Panc1 (cell line): ENCODE measurements around the gene C1RL. TPM values are rescaled to one million over a fixed set of nuclear protein-coding genes. Genes with fewer than 3 reads are reported as not detected.

ENCODE experiments used
- ATAC-seq: fragments of 200-7000 bp; cut with Tn5 transposase; 2 replicates; pipeline ENCODE4 v1.9.1; 2020; ENCODE audit warnings: mild to moderate bottlenecking, moderate library complexity
- BruUV-seq: library from RNA; stranded (reverse); fragments of 400-500 nt; replicated peaks from 2 replicates; lab custom pipeline; 2021; lab: Mats Ljungman, UMichigan
- CTCF ChIA-PET: fragments of 300-600 bp; sonication (Branson Sonifier 250); formaldehyde crosslinking; loops from one replicate; lab custom pipeline; 2022; ENCODE audit warnings: antibody characterized with exemption; lab: Charles Lee
- POLR2A ChIA-PET: fragments of 300-600 bp; sonication (Branson Sonifier 250); formaldehyde crosslinking; loops from one replicate; lab custom pipeline; 2022; ENCODE audit warnings: antibody characterized with exemption; lab: Charles Lee
- DNase-seq: peaks from one replicate; pipeline ENCODE4 v3.0.0-alpha.2; 2010; ENCODE audit warnings: low read depth, low spot score
- H3K27ac ChIP-seq: 2 replicates; pipeline ENCODE4 v1.5.1; 2011; ENCODE audit warnings: mild to moderate bottlenecking, low read length, inconsistent platforms
- H3K27me3 ChIP-seq: fragments of 200-500 bp; sonication (Bioruptor generic); 2 replicates; pipeline ENCODE4 v1.6.0; 2014; ENCODE audit warnings: low read length, inconsistent platforms; ENCODE audit not compliant: control insufficient read depth, insufficient read depth
- H3K36me3 ChIP-seq: fragments of 200-500 bp; sonication (Bioruptor generic); 2 replicates; pipeline ENCODE4 v1.5.1; 2014; ENCODE audit warnings: inconsistent platforms, mild to moderate bottlenecking, low read length, moderate library complexity; ENCODE audit not compliant: control insufficient read depth, insufficient read depth
- H3K4me1 ChIP-seq: 2 replicates; pipeline ENCODE4 v1.5.1; 2011; ENCODE audit warnings: inconsistent platforms, mild to moderate bottlenecking, low read length, moderate library complexity; ENCODE audit not compliant: control insufficient read depth, insufficient read depth
- H3K4me3 ChIP-seq, 2 experiments: 2 replicates each; pipeline ENCODE4 v1.5.1; 2011 to 2012; ENCODE audit warnings: low read depth in 2 of 2, low read length in 2 of 2, mild to moderate bottlenecking in 2 of 2, inconsistent platforms in 1 of 2, moderate library complexity in 1 of 2
- H3K9me3 ChIP-seq: fragments of 200-500 bp; sonication (Bioruptor generic); 2 replicates; pipeline ENCODE4 v1.5.1; 2014; ENCODE audit warnings: low read depth, mild to moderate bottlenecking, inconsistent platforms, low read length, moderate library complexity; ENCODE audit not compliant: control insufficient read depth, insufficient read depth
- POLR2AphosphoS5 ChIP-seq: IDR thresholded peaks from 2 replicates; pipeline ENCODE4 v1.6.1; 2012; ENCODE audit warnings: mild to moderate bottlenecking, low read depth, low read length, moderate library complexity
- SIN3A ChIP-seq: IDR thresholded peaks from 2 replicates; pipeline ENCODE4 v1.6.1; 2012; ENCODE audit warnings: low read depth, mild to moderate bottlenecking, low read length, moderate library complexity, borderline replicate concordance; ENCODE audit not compliant: insufficient read depth
- TCF7L2 ChIP-seq: IDR thresholded peaks from 2 replicates; pipeline ENCODE4 v1.6.1; 2011; ENCODE audit warnings: mild to moderate bottlenecking, low read depth, low read length, inconsistent platforms
- in situ Hi-C: cut with HindIII; loops from 2 replicates; pipeline ENCODE4 v1.10.0; 2016; ENCODE audit warnings: low sequenced_read_pairs, low pct_unique_long_range_greater_than_20kb
- intact Hi-C: fragments of 100-400 bp; cut with micrococcal nuclease; formaldehyde crosslinking; loops from one replicate; pipeline ENCODE4 v1.10.0; 2022; ENCODE audit not compliant: unreplicated experiment
- total RNA-seq: library from RNA; stranded (reverse); gene quantifications from one replicate; pipeline ENCODE4 v1.2.1, GENCODE V29; 2021; ENCODE audit not compliant: unreplicated experiment
- TF ChIP-seq, protein P1 (sequence below): fragments of 450-650 bp; IDR thresholded peaks from 2 replicates; pipeline ENCODE4 v1.5.1; 2017; ENCODE audit warnings: mild to moderate bottlenecking
- TF ChIP-seq, protein P2 (sequence below), 2 experiments: IDR thresholded peaks; 2 replicates each; pipeline ENCODE4 v1.6.1; 2011 to 2012; ENCODE audit warnings: low read depth in 2 of 2, control low read depth in 1 of 2, low read length in 1 of 2, mild to moderate bottlenecking in 1 of 2, moderate library complexity in 1 of 2; ENCODE audit not compliant: insufficient read depth in 1 of 2

Gene C1RL
- total RNA-seq, 1 experiment from 2014 or later = 10.7 TPM

DNA sequence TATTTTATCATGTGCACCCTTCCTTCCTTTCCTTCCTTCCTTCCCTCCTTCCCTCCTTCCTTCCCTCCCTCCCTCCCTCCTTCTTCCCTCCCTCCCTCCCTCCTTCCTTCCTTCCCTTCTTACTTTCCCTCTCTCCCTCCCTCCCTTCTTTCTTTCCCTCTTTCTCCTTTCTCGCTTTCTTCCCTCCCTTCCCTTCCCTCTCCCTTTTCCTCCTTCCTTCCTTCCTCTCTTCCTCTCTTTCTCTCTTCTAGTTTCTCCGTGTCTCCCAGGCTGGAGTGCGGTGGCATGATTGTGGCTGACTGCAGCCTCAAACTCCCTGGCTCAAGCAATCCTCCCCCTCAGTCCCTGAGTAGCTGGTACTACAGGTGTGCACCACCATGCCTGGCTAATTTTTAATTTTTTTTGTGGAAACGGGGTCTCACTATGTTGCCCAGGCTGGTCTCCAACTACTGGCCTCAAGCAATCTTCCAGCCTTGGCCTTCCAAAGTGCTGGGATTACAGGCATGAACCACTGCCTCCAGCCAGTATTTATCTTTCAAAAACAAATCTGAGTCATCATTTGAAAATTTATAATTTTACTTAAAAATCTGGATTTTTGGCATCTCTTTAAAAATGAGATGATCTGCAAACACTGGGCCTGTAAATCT is 7.8 kb downstream of the C1RL start:
- Histone ChIP-seq H3K9me3 (peaks cover 5% of the 10 kb centered on the region; the same call in 1 of the 2 replicates), H3K36me3 (no peaks in the 10 kb centered on the region), H3K4me3 (no peak overlapping the region), H3K27ac (no peak overlapping the region), H3K27me3 (no peaks in the 10 kb centered on the region), H3K4me1 (no peaks in the 10 kb centered on the region)
- intact Hi-C loops = no loop called here
- CTCF ChIA-PET = no interaction called here
- POLR2A ChIA-PET = no interaction called here
- no TSS peak for BruUV-seq
- ATAC-seq (no peak), DNase-seq (no peak)
- TF ChIP-seq, protein P1, sequence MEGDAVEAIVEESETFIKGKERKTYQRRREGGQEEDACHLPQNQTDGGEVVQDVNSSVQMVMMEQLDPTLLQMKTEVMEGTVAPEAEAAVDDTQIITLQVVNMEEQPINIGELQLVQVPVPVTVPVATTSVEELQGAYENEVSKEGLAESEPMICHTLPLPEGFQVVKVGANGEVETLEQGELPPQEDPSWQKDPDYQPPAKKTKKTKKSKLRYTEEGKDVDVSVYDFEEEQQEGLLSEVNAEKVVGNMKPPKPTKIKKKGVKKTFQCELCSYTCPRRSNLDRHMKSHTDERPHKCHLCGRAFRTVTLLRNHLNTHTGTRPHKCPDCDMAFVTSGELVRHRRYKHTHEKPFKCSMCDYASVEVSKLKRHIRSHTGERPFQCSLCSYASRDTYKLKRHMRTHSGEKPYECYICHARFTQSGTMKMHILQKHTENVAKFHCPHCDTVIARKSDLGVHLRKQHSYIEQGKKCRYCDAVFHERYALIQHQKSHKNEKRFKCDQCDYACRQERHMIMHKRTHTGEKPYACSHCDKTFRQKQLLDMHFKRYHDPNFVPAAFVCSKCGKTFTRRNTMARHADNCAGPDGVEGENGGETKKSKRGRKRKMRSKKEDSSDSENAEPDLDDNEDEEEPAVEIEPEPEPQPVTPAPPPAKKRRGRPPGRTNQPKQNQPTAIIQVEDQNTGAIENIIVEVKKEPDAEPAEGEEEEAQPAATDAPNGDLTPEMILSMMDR = no peak
- TF ChIP-seq, protein P2, sequence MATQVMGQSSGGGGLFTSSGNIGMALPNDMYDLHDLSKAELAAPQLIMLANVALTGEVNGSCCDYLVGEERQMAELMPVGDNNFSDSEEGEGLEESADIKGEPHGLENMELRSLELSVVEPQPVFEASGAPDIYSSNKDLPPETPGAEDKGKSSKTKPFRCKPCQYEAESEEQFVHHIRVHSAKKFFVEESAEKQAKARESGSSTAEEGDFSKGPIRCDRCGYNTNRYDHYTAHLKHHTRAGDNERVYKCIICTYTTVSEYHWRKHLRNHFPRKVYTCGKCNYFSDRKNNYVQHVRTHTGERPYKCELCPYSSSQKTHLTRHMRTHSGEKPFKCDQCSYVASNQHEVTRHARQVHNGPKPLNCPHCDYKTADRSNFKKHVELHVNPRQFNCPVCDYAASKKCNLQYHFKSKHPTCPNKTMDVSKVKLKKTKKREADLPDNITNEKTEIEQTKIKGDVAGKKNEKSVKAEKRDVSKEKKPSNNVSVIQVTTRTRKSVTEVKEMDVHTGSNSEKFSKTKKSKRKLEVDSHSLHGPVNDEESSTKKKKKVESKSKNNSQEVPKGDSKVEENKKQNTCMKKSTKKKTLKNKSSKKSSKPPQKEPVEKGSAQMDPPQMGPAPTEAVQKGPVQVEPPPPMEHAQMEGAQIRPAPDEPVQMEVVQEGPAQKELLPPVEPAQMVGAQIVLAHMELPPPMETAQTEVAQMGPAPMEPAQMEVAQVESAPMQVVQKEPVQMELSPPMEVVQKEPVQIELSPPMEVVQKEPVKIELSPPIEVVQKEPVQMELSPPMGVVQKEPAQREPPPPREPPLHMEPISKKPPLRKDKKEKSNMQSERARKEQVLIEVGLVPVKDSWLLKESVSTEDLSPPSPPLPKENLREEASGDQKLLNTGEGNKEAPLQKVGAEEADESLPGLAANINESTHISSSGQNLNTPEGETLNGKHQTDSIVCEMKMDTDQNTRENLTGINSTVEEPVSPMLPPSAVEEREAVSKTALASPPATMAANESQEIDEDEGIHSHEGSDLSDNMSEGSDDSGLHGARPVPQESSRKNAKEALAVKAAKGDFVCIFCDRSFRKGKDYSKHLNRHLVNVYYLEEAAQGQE (IDR thresholded peaks at IDR 0.05; ENCODE audit: insufficient read depth in 1 of 2, low read depth in 2 of 2, low read length in 1 of 2) = no peak
- TF ChIP-seq TCF7L2 = no peak
- TF ChIP-seq POLR2AphosphoS5 = no peak
- TF ChIP-seq SIN3A = no peak
- in situ Hi-C loops = no loop called here

DNA sequence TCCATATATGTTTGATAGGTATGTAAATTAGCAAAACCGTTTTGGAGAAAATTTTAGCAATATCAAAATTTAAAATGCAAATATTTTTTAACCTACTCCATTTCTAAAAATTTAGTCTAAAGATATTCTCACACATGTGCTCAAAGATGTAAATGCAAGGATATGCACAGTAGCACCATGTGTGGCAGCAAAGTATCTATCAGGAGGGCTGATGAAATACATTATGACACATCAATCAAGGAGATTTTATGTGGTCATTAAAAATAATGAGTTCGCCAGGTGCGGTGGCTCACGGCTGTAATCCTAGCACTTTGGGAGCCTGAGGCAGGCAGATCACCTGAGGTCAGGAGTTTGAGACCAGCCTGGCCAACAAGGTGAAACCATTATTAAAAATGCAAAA is 8.8 kb downstream of the C1RL start:
- TF ChIP-seq, protein P2 (IDR thresholded peaks at IDR 0.05; ENCODE audit: insufficient read depth in 1 of 2, low read depth in 2 of 2, low read length in 1 of 2) = no peak
- TF ChIP-seq POLR2AphosphoS5 (no peak), SIN3A (no peak), TCF7L2 (no peak)
- TF ChIP-seq, protein P1 = no peak
- Histone ChIP-seq H3K27ac (no peak overlapping the region), H3K4me3 (no peak overlapping the region), H3K36me3 (no peaks in the 10 kb centered on the region), H3K4me1 (no peaks in the 10 kb centered on the region), H3K27me3 (no peaks in the 10 kb centered on the region), H3K9me3 (no peaks in the 10 kb centered on the region)
- ATAC-seq = no peak
- intact Hi-C loops (no loop called here), in situ Hi-C loops (no loop called here)
- POLR2A ChIA-PET = no interaction called here
- DNase-seq = no peak
- no TSS peak for BruUV-seq
- CTCF ChIA-PET = no interaction called here
